Endothelial cell (in vitro differentiated cells): ENCODE measurements around the gene SNX19. TPM values are rescaled to one million over a fixed set of nuclear protein-coding genes. Genes with fewer than 3 reads are reported as not detected.

Experiments
- DNase-seq: peaks from one replicate; pipeline ENCODE4 v3.0.0; 2021; ENCODE audit warnings: low spot score
- H3K27ac Mint-ChIP-seq: one replicate; pipeline ENCODE4 v1.8.0; 2021; ENCODE audit warnings: mixed read lengths, inconsistent platforms; ENCODE audit not compliant: unreplicated experiment
- H3K27me3 Mint-ChIP-seq: one replicate; pipeline ENCODE4 v1.8.0; 2021; ENCODE audit warnings: mild to moderate bottlenecking, moderate library complexity, mixed read lengths, inconsistent platforms; ENCODE audit not compliant: unreplicated experiment
- H3K36me3 Mint-ChIP-seq: one replicate; pipeline ENCODE4 v1.8.0; 2021; ENCODE audit warnings: mild to moderate bottlenecking, low read depth, mixed read lengths, inconsistent platforms; ENCODE audit not compliant: unreplicated experiment
- H3K4me1 Mint-ChIP-seq: one replicate; pipeline ENCODE4 v1.8.0; 2021; ENCODE audit warnings: mild to moderate bottlenecking, mixed read lengths, inconsistent platforms; ENCODE audit not compliant: unreplicated experiment
- H3K4me3 Mint-ChIP-seq: one replicate; pipeline ENCODE4 v1.8.0; 2021; ENCODE audit warnings: mild to moderate bottlenecking, mixed read lengths, inconsistent platforms; ENCODE audit not compliant: unreplicated experiment
- H3K9me3 Mint-ChIP-seq: one replicate; pipeline ENCODE4 v1.8.0; 2021; ENCODE audit warnings: mixed read lengths, inconsistent platforms; ENCODE audit not compliant: unreplicated experiment
- CTCF ChIP-seq: fragments of 200-600 bp; sonication (generic); IDR thresholded peaks from one replicate; pipeline ENCODE4 v1.5.0; 2021; ENCODE audit warnings: antibody characterized with exemption; ENCODE audit not compliant: unreplicated experiment
- total RNA-seq: library from RNA; stranded (reverse); fragmentation: NEBNext Ultra II Directional; extraction: Animal tissue kit (Norgen Biotek cat#: 25700); gene quantifications from one replicate; pipeline ENCODE4 v1.2.1, GENCODE V29; 2021; ENCODE audit not compliant: unreplicated experiment

Gene SNX19
- total RNA-seq, 1 donor from 2014 or later: 47.9 TPM

GRCh38 chr11:130837194-130837593, 79.1 kb downstream of the SNX19 start:
- TF ChIP-seq CTCF: no peak
- Mint-ChIP-seq H3K4me3 (no peak overlapping the region), H3K36me3 (no peaks in the 10 kb centered on the region), H3K9me3 (no peaks in the 10 kb centered on the region), H3K4me1 (no peaks in the 10 kb centered on the region), H3K27ac (no peak overlapping the region), H3K27me3 (no peaks in the 10 kb centered on the region)
- no peak for DNase-seq

GRCh38 chr11:130834886-130835285, 81.4 kb downstream of the SNX19 start:
- no peaks in the 10 kb centered on the region for H3K9me3 Mint-ChIP-seq
- no peak for TF ChIP-seq CTCF
- no peak overlapping the region for H3K4me3 Mint-ChIP-seq
- no peaks in the 10 kb centered on the region for H3K4me1 Mint-ChIP-seq
- H3K27ac Mint-ChIP-seq: no peak overlapping the region
- DNase-seq: no peak
- H3K27me3 Mint-ChIP-seq: no peaks in the 10 kb centered on the region
- no peaks in the 10 kb centered on the region for H3K36me3 Mint-ChIP-seq

GRCh38 chr11:130832566-130833425, 83.5 kb downstream of the SNX19 start:
- no peaks in the 10 kb centered on the region for H3K27me3 Mint-ChIP-seq
- H3K9me3 Mint-ChIP-seq: no peaks in the 10 kb centered on the region
- H3K36me3 Mint-ChIP-seq: no peaks in the 10 kb centered on the region
- TF ChIP-seq CTCF: no peak
- no peak for DNase-seq
- no peak overlapping the region for H3K4me3 Mint-ChIP-seq
- H3K4me1 Mint-ChIP-seq: no peaks in the 10 kb centered on the region
- H3K27ac Mint-ChIP-seq: no peak overlapping the region

GRCh38 chr11:130831976-130832375, 84.3 kb downstream of the SNX19 start:
- H3K27ac Mint-ChIP-seq: no peak overlapping the region
- no peak for DNase-seq
- no peaks in the 10 kb centered on the region for H3K36me3 Mint-ChIP-seq
- no peaks in the 10 kb centered on the region for H3K27me3 Mint-ChIP-seq
- no peak overlapping the region for H3K4me3 Mint-ChIP-seq
- no peaks in the 10 kb centered on the region for H3K4me1 Mint-ChIP-seq
- no peak for TF ChIP-seq CTCF
- no peaks in the 10 kb centered on the region for H3K9me3 Mint-ChIP-seq

GRCh38 chr11:130831506-130831905, 84.8 kb downstream of the SNX19 start:
- Mint-ChIP-seq H3K4me3 (no peak overlapping the region), H3K36me3 (no peaks in the 10 kb centered on the region), H3K4me1 (no peaks in the 10 kb centered on the region), H3K9me3 (no peaks in the 10 kb centered on the region), H3K27me3 (no peaks in the 10 kb centered on the region), H3K27ac (no peak overlapping the region)
- no peak for DNase-seq
- TF ChIP-seq CTCF: no peak
